Activated CD8-positive, alpha-beta memory T cell treated with anti-CD3 and anti-CD28 coated beads for 36 hours (primary cell): ENCODE results near the gene SUPT3H. TPM values are rescaled to one million over a fixed set of nuclear protein-coding genes. Genes with fewer than 3 reads are reported as not detected.

Experiments
- CTCF ChIA-PET: fragments of 350-600 bp; sonication (Branson Sonifier 250); formaldehyde crosslinking; loops from one replicate; lab custom pipeline; 2021; ENCODE audit warnings: antibody characterized with exemption; lab: Charles Lee
- POLR2A ChIA-PET: fragments of 350-600 bp; sonication (Branson Sonifier 250); formaldehyde crosslinking; loops from one replicate; lab custom pipeline; 2021; ENCODE audit warnings: antibody characterized with exemption; lab: Charles Lee
- total RNA-seq, 2 experiments: library from RNA; stranded (reverse); gene quantifications; one replicate each; pipeline ENCODE4 v1.2.3, GENCODE V29; 2021

SUPT3H gene
- total RNA-seq = 10 to 100 TPM; 17.4 to 17.8 TPM

DNA sequence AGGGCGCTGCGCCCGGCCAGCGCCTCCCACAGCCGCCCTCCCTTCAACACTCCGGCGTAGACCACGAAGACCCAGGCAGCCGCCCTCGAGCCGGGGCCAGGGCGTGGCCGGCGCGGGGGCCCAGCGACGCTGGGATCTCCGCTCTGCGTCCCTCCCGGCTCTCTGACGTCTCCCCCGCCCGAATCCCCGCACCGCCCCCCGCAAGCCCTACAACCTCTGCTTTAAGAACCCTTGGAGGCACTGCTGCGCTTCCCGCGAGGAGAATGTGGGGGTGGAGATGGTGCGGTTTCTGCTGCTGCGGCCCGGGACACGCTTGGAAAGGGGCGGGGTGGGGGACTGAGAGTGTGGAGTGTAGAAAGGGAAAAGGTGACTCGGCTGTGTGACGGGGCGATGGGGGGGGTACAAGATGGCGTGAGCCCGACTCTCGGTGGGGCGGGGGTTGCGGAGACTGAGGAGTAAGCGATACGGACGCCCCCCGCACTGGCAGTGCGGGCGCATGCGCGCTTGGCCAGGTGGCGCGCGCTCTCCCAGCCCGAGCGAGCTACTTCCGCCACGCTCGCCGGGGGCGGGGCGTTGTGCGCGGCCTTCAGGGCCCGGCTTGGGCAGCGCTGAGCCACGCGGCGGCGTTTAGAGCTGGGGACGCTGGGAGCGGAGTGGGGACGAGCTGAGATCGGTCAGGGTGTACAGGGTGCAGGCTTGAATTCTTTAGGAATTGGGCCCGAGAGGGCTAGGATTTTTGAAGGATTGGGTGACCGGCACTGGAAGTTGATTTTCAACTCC, at the start of gene SUPT3H:
Gene SUPT3H (minus strand): TSS at position 381 of the 780 bp plus-strand sequence.
- CTCF ChIA-PET = interaction anchor here (0.7 to 1.4 kb wide), 8 partner anchors 9 to 722 kb away, joined by 3 to 5 read pairs (median 4); no protein-coding TSS in a partner anchor
- POLR2A ChIA-PET = interaction anchor here (0.6 to 2.1 kb wide), 8 partner anchors 21 to 735 kb away, joined by 3 to 36 read pairs (median 4); no protein-coding TSS in a partner anchor

DNA sequence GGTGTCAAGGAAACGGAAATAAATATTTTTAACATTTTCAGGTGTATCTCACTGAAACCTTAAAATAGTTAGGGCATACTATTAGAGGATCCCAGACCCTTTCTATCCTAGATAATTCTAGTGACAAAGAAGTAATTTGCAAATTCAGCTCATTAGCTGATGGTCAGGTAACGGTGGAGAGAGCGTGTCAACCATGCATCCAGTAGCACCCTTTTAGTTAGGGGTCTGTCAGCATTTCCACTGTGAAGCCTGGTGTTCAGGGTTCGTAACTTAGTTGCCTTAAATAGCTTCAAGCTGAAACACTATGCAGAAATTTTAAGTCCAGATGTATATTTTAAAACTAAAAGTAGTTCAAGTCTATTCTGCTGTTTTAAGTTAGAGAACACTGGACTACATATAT, 48.5 kb upstream of the SUPT3H start:
- POLR2A ChIA-PET = no interaction called here
- CTCF ChIA-PET = no interaction called here

DNA sequence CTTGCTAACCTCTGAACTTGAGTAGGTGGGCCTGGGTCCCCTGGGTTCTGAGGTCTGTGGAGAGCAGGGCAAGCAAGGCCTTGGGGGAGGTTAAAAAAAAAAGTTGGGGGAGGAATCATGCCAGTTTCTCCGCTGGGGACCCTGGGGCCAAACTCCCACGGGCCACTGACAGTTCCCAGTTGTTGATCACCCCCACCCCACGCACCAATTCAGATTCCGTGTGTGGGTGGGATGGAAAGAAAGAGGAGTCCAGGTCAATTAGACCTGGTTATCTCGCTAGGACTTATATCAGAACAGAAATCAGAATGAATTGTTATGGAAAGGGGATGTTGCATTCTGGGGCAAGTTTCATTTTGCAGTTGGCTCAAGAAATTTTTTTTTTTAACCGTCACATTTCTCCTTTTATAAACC, 46.7 kb upstream of the SUPT3H start:
- POLR2A ChIA-PET = interaction anchor here (0.7 kb wide), 1 partner anchor 50 kb away, joined by 3 read pairs; no protein-coding TSS in a partner anchor

DNA sequence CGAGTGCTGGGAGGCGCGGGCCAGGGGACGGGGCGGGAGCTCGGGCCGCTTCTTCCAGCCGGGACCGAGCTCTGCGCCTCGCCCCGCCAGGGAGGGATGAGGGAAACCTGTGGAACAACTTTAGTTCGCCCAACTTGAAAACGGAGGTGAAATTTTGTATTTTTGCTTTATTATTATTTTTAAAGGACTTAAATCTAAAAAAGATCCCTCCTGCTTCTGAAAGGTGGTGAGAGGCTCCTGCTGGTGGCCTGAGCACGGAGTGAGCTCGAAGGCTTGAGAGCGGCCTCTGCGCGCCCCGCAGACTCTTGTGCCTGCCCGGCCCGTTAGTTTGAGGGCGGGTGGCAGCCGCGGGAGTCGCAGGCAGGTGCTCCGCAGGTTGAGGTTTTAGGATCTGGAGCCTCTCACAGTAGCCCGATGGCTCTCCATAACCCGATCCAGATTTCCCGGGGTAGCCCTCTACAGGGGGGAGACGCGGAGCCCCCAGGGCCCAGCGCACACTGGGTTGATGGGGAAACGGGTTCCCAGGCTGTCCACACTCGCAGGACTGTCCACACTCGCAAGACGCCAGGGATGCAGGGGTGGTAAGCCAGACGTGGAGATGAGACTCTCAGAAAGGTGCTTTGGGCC, 46.2 kb upstream of the SUPT3H start:
- ChIA-PET POLR2A (interaction anchor here (1.0 kb wide), 1 partner anchor 46 kb away, joined by 5 read pairs; the partner anchor contains the start of gene SUPT3H), CTCF (no interaction called here)

More for the DNA sequence above, 46.7 kb upstream of the SUPT3H start:
- CTCF ChIA-PET = no interaction called here

DNA sequence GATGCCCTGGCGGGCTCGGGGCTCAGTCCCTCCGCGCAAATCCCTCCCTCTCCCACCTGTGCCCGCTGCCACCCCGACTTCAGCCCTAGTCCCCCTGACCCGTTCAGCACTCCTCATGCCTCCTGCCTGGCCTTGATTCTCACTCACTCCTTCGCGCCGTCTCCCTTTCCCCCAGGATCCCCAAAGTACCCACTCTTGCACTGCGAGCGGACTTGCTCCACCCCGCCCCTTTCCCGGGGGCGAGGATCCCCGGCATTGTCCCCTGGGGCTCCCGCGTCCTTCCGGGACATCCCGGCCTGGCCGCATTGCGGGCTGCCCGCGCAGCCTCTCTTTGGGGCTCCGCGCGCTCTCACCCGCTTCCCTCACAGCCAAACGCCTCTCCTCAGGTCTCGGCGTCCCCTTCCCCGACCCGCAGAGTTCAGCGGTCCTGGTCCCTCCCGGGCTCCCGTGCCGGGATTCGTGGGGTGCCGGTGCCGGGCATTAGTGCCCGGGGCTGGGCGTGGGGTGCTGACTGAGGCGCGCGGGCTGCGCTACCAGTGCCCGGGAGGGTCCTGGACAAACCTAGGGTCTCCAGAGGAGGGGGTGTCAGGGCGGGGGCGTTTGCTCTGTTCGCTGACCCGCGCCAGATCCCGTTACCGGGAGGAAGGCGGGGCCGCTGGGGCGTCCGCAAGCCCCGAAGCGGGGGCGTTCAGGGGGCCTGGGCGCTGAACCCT, 45.5 kb upstream of the SUPT3H start:
- CTCF ChIA-PET = interaction anchor here (1.4 kb wide), 1 partner anchor 164 kb away, joined by 3 read pairs; no protein-coding TSS in a partner anchor
- POLR2A ChIA-PET = interaction anchor here (1.0 kb wide), 1 partner anchor 45 kb away, joined by 5 read pairs; the partner anchor contains the start of gene SUPT3H

DNA sequence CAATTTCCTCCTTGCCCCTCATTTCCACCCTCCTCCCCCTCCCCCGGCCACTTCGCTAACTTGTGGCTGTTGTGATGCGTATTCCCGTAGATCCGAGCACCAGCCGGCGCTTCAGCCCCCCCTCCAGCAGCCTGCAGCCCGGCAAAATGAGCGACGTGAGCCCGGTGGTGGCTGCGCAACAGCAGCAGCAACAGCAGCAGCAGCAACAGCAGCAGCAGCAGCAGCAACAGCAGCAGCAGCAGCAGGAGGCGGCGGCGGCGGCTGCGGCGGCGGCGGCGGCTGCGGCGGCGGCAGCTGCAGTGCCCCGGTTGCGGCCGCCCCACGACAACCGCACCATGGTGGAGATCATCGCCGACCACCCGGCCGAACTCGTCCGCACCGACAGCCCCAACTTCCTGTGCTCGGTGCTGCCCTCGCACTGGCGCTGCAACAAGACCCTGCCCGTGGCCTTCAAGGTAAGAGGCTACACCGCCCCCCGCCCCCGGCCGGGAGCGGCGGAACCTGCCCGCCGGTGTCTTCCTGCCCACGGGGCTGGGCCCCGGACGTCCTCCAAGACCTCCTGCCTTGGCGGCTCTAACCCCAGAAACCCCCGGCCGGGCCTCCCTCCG, 44.9 kb upstream of the SUPT3H start:
- CTCF ChIA-PET = interaction anchor here (0.8 to 1.4 kb wide), 2 partner anchors 165 to 776 kb away, joined by 3 read pairs; no protein-coding TSS in a partner anchor
- POLR2A ChIA-PET = interaction anchor here (1.5 to 3.5 kb wide), 2 partner anchors 14 to 44 kb away, joined by 5 to 36 read pairs; partner anchors contain the start of gene SUPT3H

DNA sequence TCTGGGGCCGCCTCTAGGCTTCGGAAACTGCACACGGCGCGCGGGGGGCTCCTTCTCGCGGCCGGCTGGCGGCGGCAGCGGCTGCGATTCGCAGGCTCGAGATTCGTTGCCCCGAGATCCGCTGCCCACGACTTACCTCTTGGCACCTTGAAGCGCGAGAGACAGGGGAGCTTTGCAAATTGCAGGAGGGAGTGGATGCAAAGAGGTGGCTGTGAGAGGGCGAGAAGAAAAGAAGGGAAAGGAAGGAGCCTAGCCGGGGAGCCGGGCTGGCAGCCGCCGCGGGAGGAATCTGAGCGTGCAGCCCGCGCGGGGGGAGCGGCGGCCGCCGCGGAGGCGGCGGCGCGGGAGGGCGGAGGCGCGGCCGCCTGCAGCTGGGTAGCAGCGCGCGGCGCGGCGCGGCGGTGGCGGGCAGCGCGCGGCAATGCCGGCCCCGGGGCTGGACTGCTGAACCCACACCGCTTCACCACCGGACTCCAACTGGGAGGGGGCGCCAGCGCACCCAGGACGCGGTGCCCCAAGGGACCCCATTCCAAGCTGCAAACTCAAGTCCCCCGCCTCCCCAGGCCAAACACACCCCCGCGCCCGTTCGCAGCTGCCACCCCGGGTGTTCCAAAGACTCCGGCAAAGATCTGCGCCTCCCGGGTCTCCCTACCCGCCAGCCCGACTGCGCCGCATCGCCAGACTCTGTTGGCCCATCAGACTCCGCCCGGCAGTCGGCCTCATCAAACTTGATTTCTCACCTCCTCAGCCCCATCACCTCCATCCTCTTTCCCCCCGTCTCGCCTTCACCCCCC, 44.2 kb upstream of the SUPT3H start:
- CTCF ChIA-PET = interaction anchor here (0.7 to 1.4 kb wide), 5 partner anchors 45 to 776 kb away, joined by 3 to 6 read pairs (median 3); no protein-coding TSS in a partner anchor
- POLR2A ChIA-PET = interaction anchor here (1.0 to 3.5 kb wide), 3 partner anchors 15 to 502 kb away, joined by 4 to 36 read pairs (median 5); partner anchors contain the start of gene SUPT3H

DNA sequence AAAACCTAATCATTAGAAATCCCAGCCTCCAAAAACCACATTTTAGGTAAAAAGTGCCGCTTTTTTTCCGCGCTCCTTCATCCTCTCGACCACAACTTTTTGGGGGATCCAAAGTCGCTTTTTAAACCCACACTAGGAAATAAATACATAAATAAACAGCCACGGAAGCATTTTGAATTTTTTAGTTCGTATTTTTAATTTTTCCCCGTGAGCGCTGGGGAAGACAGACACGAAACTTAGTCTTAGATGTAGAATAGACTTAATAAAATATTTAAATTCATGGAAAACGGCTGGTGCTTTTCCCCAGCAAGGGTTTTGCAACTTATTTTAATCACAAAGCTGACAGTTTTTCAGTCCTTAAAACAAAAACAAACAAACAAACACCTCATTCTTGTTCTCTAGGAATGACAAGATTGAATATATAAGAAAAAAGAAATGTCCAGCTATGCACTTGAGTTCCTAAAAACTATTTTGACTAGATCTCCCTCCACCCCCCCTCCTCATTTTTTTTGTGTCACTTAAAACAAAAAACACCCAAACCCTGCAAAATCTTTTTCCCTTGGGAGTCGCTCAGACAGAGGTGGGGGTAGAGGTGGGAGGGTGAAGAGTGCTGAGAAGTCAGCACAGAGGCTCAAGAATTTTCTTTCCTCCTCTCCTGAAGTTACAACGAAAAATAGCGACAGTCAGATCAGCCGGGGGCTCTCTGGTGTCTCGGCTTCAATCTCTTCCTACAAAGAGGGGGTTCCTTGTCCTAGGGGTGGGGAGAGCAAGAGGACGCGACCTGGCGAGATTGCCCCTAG, 43.4 kb upstream of the SUPT3H start:
- ChIA-PET POLR2A (interaction anchor here (1.0 to 3.5 kb wide), 3 partner anchors 16 to 503 kb away, joined by 4 to 36 read pairs (median 5); partner anchors contain the start of gene SUPT3H), CTCF (interaction anchor here (0.7 to 1.5 kb wide), 5 partner anchors 44 to 766 kb away, joined by 3 to 6 read pairs (median 3); no protein-coding TSS in a partner anchor)

DNA sequence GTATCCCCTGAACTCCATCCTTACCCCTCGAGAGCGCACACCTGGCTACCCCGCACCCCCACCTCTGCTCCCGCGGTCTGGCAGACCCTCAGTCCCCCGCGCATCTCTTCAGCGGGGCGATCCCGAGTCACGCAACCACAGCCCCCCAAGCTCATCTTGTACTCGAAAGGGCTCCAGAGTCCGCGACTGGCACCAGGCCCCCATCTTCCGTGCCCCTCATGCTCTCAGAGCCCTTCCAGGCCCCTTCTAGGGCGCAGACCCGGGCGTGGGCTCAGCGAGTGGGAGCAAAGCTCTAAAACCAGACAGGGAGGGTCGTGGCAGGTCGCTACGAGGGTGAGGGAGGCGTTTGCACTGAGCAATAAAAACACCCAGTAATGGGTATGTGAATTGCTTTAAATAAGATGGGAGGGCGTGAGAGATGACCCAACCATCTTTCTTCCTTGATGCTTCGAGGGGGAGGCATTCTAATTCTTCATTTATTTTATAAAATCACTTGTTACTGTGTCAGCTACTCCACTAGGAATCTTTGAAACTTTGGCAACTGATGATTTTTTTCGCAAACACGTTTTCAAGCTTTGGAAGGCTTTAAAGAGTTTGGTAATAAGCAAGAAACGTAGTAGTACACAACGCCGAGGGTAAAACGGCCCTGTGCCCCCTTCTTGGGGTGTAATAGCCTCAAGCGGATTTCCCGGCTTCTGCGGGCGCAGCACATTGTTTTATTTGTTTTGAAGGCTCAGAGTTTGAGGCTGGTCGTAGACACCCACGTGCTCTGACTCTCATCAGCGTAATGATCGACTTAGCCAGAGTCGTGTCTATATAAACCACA, 42.6 kb upstream of the SUPT3H start:
- CTCF ChIA-PET = interaction anchor here (0.7 to 1.5 kb wide), 6 partner anchors 17 to 766 kb away, joined by 3 to 5 read pairs (median 3); partner anchors contain the start of gene SUPT3H
- POLR2A ChIA-PET = interaction anchor here (3.5 kb wide), 1 partner anchor 42 kb away, joined by 36 read pairs; the partner anchor contains the start of gene SUPT3H

DNA sequence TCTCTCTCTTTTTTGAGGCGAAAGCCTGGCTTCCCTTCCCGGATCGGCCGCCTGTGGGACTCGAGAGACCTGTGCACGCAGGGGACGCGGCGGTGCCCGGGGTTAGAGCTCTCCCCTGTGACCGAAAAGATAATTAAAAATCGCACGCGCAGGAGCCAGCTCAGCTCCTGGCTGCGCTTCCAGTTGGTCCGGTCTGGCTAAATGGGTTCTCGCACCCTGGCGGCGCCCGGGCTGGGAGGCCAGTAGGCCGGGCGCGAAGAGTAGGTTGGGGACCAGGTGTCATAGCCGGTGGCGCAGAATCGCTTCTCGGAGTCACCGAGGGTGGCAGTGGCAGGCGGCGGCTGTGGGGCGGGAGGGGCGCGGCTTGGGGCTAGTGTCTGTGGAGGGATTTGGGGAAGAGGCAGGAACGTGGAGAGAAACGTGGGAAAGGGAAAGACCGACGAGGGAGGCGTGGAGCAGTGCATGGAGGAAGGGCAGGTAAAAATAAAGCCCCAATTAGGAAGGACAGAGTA, 41.9 kb upstream of the SUPT3H start:
- POLR2A ChIA-PET = interaction anchor here (3.5 kb wide), 1 partner anchor 41 kb away, joined by 36 read pairs; the partner anchor contains the start of gene SUPT3H
- CTCF ChIA-PET = interaction anchor here (0.7 to 1.5 kb wide), 6 partner anchors 18 to 765 kb away, joined by 3 to 5 read pairs (median 3); partner anchors contain the start of gene SUPT3H

DNA sequence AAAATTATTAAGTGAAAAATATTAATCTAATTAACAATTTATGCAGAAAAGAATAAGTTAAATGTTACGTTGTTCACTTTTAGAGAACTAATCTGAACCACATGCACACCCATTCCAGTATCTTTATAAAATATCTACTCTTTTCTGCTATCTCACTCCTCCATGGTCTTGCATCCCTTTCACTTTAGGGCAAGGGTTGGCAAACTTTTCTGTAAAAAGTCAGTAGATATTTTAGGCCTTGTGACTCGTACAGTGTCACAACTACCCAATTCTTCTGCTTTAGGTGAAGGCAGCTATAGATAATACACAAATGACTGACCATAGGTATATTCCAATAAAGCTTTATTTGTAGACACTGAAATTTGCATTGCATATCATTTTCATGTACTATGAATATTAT, 39.7 kb upstream of the SUPT3H start:
- POLR2A ChIA-PET = no interaction called here
- CTCF ChIA-PET = no interaction called here

DNA sequence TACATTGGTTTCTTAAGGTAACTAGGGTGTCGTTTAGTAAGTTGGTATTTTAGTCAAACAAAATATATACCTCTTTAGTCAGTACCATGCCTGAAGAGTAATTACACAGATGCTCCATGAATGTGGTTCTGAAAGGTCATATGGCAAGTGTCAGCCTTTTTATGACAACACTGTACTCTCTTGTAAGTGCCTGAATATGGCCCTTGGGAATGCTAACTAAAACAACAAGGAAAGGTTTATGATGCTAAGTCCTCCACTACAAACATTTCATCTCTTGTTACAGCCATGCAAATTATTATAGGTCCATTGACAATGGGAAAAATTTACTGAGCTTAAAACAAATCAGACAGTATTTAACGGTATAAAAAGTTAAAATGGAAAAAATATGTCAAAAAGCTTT, 39.0 kb upstream of the SUPT3H start:
- CTCF ChIA-PET = no interaction called here

DNA sequence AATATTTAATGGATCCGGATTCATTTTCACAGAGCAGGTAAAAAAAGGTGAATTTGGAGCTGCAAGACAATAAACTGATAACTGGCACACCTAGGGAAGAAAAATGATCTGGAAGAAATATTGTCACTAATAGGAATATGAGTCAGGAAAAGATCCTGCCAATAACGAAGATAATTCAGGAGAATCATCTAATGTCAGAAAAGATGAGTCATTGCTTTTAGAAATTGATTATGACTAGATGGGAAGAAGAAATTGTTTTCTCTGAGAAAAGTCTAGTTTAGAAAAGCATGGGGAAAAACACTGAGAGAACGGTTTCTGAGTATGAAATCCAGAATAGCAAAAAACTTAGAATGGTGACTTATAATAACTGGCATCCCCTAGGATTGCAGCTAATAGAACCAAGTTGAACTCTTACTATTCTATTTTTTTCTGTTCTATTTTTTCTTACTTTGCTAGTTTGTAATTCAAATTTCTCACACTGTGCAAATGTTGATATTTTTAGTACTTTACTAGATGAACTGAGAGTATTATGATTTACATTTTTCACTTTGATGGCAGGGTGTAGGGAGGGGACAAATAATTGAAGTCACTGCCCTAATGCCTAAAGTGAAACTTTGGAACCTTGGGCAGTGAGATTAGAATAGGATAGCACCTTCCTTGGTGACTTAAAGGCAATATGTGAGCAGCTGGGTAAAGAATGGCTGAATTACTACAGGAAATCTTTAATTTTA, 38.2 kb upstream of the SUPT3H start:
- ChIA-PET CTCF (no interaction called here), POLR2A (no interaction called here)

More for the DNA sequence above, 39.0 kb upstream of the SUPT3H start:
- POLR2A ChIA-PET = no interaction called here

DNA sequence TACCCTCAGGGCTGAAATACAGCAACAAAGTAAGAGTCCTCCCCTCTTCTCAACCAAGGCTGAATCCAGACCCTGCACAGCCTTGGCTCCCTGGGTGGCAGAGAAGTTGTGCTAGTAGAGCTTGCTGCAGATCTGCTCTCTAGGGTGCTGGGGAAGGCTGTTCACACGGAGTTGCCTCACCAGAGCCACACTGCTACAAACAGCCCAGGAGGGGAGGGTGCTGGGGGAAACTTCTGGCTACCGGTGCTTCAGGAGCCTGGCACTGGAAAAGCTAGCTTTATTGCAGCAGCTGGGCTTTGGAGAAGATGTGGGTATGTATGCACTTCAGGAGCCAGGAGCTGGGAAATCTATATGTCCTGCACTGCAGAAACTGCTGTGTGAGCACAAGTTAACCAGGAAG, 37.6 kb upstream of the SUPT3H start:
- POLR2A ChIA-PET = no interaction called here
- CTCF ChIA-PET = no interaction called here

DNA sequence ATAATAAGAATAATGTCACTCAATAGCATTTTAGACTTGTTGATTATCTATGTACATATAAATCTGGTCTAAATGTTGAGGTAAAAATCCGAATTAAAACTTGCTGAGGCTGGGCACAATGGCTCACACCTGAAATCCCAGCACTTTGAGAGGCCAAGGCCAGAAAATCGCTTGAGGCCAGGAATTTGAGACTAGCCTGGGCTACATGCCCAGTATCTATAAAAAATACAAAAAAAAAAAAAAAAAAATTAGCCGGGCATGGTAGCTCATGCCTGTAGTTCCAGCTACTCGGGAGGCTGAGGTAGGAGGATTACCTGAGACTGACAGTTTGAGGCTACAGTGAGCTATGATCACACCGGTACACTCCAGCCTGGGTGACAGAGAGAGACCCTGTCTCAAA, 34.2 kb upstream of the SUPT3H start:
- ChIA-PET CTCF (no interaction called here), POLR2A (no interaction called here)
